Type B pancreatic cell (in vitro differentiated cells): ENCODE data around the gene METTL8. TPM values are rescaled to one million over a fixed set of nuclear protein-coding genes. Genes with fewer than 3 reads are reported as not detected.

Experiments
- DNase-seq: peaks from one replicate; pipeline ENCODE4 v3.0.0; 2021; ENCODE audit warnings: mixed read lengths; ENCODE audit not compliant: unreplicated experiment; ENCODE audit errors: extremely low spot score
- H3K27ac Mint-ChIP-seq: 2 replicates; pipeline ENCODE4 v1.8.0; 2021; ENCODE audit warnings: mild to moderate bottlenecking, mixed read lengths
- H3K27me3 Mint-ChIP-seq: 2 replicates; pipeline ENCODE4 v1.8.0; 2021; ENCODE audit warnings: mixed read lengths
- H3K36me3 Mint-ChIP-seq: 2 replicates; pipeline ENCODE4 v1.8.0; 2021; ENCODE audit warnings: mixed read lengths
- H3K4me1 Mint-ChIP-seq: one replicate; pipeline ENCODE4 v1.8.0; 2021; ENCODE audit warnings: mixed read lengths; ENCODE audit not compliant: unreplicated experiment
- H3K4me3 Mint-ChIP-seq: 2 replicates; pipeline ENCODE4 v1.8.0; 2021; ENCODE audit warnings: mild to moderate bottlenecking, mixed read lengths
- H3K9me3 Mint-ChIP-seq: 2 replicates; pipeline ENCODE4 v1.8.0; 2021; ENCODE audit warnings: mixed read lengths
- total RNA-seq: library from RNA; stranded (reverse); gene quantifications from 2 replicates; pipeline ENCODE4 v1.2.1, GENCODE V29; 2021; ENCODE audit warnings: low replicate concordance
- TF ChIP-seq, protein P1 (sequence below): fragments of 200-600 bp; sonication (generic); conservative IDR thresholded peaks from 2 replicates; pipeline ENCODE4 v1.5.0; 2021; ENCODE audit warnings: antibody characterized with exemption, mild to moderate bottlenecking

METTL8 gene
- total RNA-seq, 1 donor from 2014 or later, result 30.4 TPM

DNA sequence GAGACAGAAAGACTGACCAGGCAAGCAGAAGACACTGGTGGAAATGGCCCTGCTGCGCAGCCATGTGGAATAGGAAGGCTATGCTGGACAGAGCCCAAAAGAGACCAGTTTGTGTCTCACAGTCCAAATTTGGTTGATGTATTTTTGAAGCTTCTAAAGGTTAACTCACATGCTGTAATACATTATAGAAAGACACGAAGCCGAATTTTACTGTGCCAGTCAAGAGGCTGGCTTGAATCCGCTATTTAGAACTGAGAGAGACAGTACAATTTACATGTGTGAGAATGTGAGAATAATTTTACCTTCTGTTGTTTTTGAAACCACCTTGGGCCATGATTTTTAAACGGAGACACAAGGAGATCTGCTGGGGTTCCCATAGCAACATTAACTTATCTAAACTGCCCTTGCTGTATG, 113.6 kb downstream of the METTL8 start:
- H3K9me3 Mint-ChIP-seq, result no peaks in the 10 kb centered on the region
- H3K27ac Mint-ChIP-seq, result no peak overlapping the region
- peaks cover 21% of the 10 kb centered on the region for H3K36me3 Mint-ChIP-seq
- no peaks in the 10 kb centered on the region for H3K27me3 Mint-ChIP-seq
- DNase-seq, result no peak
- TF ChIP-seq, protein P1, sequence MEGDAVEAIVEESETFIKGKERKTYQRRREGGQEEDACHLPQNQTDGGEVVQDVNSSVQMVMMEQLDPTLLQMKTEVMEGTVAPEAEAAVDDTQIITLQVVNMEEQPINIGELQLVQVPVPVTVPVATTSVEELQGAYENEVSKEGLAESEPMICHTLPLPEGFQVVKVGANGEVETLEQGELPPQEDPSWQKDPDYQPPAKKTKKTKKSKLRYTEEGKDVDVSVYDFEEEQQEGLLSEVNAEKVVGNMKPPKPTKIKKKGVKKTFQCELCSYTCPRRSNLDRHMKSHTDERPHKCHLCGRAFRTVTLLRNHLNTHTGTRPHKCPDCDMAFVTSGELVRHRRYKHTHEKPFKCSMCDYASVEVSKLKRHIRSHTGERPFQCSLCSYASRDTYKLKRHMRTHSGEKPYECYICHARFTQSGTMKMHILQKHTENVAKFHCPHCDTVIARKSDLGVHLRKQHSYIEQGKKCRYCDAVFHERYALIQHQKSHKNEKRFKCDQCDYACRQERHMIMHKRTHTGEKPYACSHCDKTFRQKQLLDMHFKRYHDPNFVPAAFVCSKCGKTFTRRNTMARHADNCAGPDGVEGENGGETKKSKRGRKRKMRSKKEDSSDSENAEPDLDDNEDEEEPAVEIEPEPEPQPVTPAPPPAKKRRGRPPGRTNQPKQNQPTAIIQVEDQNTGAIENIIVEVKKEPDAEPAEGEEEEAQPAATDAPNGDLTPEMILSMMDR, result no peak
- H3K4me3 Mint-ChIP-seq, result no peak overlapping the region
- H3K4me1 Mint-ChIP-seq, result peaks cover 7% of the 10 kb centered on the region

DNA sequence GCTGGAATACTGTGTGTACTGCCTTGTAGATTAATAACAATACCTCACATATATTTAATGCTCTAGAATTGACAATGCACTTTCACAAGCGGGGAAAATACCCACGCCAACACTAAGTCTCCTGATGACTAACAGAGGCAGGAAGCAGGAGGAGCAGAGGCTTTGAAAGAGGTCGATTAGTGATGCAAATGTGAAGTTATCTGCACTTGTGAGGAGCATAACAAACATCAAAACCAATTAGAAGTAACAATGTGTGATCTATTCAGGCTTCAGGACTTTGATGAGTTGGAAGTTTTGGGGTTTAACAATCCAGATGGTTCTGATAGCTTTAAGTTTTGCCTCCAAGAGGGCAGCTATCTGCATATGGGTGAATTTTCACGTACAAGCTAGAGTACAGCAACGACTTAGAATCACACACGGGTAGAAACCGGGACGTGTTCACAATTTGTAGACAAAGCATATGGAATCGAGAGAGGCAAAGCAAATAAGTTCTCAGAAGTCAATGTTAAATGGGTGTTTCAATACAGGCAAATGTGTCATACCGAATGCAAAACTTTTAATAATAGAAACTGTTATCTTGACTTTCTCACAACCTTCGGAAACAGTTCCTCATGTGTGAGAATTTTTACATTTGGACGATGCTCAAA, 114.5 kb downstream of the METTL8 start:
- Mint-ChIP-seq H3K27me3 (no peaks in the 10 kb centered on the region), H3K4me1 (peaks cover 7% of the 10 kb centered on the region), H3K4me3 (no peak overlapping the region), H3K27ac (no peak overlapping the region), H3K36me3 (peaks cover 19% of the 10 kb centered on the region), H3K9me3 (no peaks in the 10 kb centered on the region)
- TF ChIP-seq, protein P1, result no peak
- DNase-seq, result no peak

DNA sequence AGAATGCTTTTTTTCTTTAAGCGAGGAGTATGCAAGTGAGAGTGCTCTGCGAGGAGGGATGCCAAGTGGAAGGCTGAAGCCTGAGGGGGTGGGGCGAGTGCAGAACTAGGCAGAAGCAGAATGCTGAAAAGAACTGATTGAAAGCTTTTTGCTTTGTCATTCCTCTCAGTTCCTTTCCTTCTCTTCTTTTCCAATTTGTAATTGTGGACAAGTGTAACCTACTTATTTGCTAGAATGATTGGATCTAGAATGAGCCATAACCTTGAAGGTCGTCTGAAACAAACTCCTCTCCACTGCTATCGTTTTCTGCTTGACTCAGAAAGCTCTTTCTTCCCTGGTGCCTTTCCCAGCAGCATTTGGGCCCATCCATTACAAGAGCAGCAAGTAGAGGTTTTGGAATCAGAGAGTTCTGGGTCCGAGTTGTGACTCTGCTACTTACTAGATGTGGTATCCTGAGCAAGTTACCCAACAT, 115.3 kb downstream of the METTL8 start:
- no peak for DNase-seq
- peaks cover 7% of the 10 kb centered on the region for H3K4me1 Mint-ChIP-seq
- H3K27me3 Mint-ChIP-seq, result no peaks in the 10 kb centered on the region
- H3K27ac Mint-ChIP-seq, result peak overlapping the region; percentile 21
- TF ChIP-seq, protein P1, result no peak
- peaks cover 16% of the 10 kb centered on the region for H3K36me3 Mint-ChIP-seq
- H3K4me3 Mint-ChIP-seq, result no peak overlapping the region
- H3K9me3 Mint-ChIP-seq, result no peaks in the 10 kb centered on the region

DNA sequence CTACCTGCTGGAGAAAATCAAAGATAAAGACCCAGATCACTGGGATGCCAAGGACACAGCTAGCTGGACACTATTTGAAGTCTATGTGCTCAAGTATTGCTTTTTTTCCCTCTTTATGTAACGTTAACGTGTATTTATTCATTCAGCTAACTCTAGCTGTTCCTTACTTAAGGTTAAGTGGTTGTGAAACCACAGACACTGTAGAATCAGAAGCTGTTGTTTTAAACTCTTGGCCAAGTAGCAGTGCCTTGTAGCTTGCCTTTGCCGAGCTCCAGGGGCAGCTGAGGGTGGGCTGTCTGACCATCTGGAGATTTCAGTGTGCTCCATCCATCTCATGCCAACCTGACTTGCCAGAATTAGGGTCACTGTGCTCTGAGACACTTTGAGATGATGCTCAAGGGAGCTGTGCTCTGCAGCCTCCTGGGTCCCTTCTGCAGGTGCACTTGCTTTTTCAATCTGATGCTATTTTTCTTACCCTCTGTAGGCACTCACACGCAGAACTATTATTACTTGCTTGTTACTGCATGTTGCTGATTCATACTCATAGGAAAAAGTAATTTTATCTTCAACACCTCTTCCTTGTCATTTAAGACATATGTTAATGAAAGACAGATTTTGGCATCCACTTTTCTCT, 116.2 kb downstream of the METTL8 start:
- TF ChIP-seq, protein P1, result no peak
- no peak for DNase-seq
- no peak overlapping the region for H3K4me3 Mint-ChIP-seq
- no peaks in the 10 kb centered on the region for H3K9me3 Mint-ChIP-seq
- H3K27ac Mint-ChIP-seq, result no peak overlapping the region
- no peaks in the 10 kb centered on the region for H3K27me3 Mint-ChIP-seq
- H3K4me1 Mint-ChIP-seq, result peaks cover 7% of the 10 kb centered on the region
- H3K36me3 Mint-ChIP-seq, result peaks cover 16% of the 10 kb centered on the region

DNA sequence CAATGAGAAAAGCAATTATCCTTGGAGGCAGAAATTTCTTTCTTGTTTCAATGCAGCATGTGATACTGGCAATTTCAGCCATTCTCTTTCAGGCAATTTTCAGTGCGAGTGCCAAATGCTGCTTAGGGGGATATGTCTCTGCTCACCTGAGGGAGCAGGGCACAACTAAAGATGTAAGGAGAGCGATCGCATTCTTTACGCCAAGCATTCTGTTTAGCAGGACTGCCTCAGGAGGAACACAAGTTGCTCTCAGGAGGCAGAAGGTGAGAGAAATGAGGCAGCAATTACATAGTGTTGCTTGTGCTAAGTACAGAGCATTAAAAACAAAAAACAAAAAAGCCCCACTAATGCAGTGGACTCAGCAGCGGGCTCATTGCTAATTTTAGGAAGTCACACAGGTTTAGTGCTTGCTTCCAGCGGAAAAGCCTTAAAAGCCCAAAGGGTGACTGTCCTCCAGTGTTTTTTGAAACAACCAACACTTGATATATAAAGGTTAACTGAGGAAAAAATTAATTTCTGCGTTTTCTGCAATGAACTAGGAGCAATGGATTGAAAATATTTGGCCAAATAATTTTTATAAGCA, 116.9 kb downstream of the METTL8 start:
- no peak overlapping the region for H3K27ac Mint-ChIP-seq
- H3K9me3 Mint-ChIP-seq, result peaks cover 2% of the 10 kb centered on the region
- peaks cover 7% of the 10 kb centered on the region for H3K4me1 Mint-ChIP-seq

More for the DNA sequence above, 116.9 kb downstream of the METTL8 start:
- Mint-ChIP-seq H3K27me3 (no peaks in the 10 kb centered on the region), H3K36me3 (peaks cover 17% of the 10 kb centered on the region), H3K4me3 (no peak overlapping the region)
- DNase-seq, result no peak
- TF ChIP-seq, protein P1, result no peak
